Thoracic aorta (tissue), 2 donors: Measurements from ENCODE around the gene LDLRAD4. TPM values are rescaled to one million over a fixed set of nuclear protein-coding genes. Genes with fewer than 3 reads are reported as not detected.
A peak's percentile ranks its signal among the peaks of the same experiment; 100 is the strongest.

Source experiments
- ATAC-seq: fragments of 150-250 bp; one replicate; pipeline ENCODE4 v1.8.0; 2017; ENCODE audit warnings: low read depth; ENCODE audit not compliant: insufficient number of reproducible peaks, low FRiP score
- DNase-seq: peaks from one replicate; pipeline ENCODE4 v3.0.0-alpha.2; 2020; ENCODE audit warnings: low spot score
- H3K27ac ChIP-seq, 2 donors: fragments of 200-600 bp; sonication (generic); 1 replicate in 1 of 2; 2 replicates in 1 of 2; pipeline ENCODE4 v1.5.1; 2016; ENCODE audit warnings: mild to moderate bottlenecking in 2 of 2, moderate library complexity in 2 of 2
- H3K27me3 ChIP-seq: fragments of 200-600 bp; sonication (generic); replicated peaks from 2 replicates; pipeline ENCODE4 v1.6.0; 2016; ENCODE audit warnings: mild to moderate bottlenecking; ENCODE audit not compliant: insufficient read depth
- H3K36me3 ChIP-seq: fragments of 200-600 bp; sonication (generic); one replicate; pipeline ENCODE4 v1.5.1; 2016
- H3K4me1 ChIP-seq, 2 donors: fragments of 200-600 bp; sonication (generic); 1 replicate in 1 of 2; 2 replicates in 1 of 2; pipeline versions ENCODE4 v1.5.1 to v1.6.0; 2016; ENCODE audit warnings: low read depth in 2 of 2, mild to moderate bottlenecking in 1 of 2; ENCODE audit not compliant: control insufficient read depth in 1 of 2
- H3K4me3 ChIP-seq: fragments of 200-600 bp; sonication (generic); 2 replicates; pipeline ENCODE4 v1.5.1; 2016; ENCODE audit warnings: mild to moderate bottlenecking
- H3K9me3 ChIP-seq: fragments of 200-600 bp; sonication (generic); 2 replicates; pipeline ENCODE4 v1.5.1; 2016
- total RNA-seq, 2 donors: library from RNA; depleted of rRNA; stranded (reverse); fragments of >200 nt; gene quantifications; one replicate each; pipeline versions ENCODE4 v1.1.0 to v1.2.3, GENCODE V29; 2016
- TF ChIP-seq, protein P1 (sequence below): fragments of 200-600 bp; sonication (generic); IDR thresholded peaks from one replicate; pipeline ENCODE4 v1.5.1; 2019; ENCODE audit warnings: antibody characterized with exemption

The LDLRAD4 gene
- total RNA-seq, 2 donors from 2014 or later = 98.4 to 135 TPM

DNA sequence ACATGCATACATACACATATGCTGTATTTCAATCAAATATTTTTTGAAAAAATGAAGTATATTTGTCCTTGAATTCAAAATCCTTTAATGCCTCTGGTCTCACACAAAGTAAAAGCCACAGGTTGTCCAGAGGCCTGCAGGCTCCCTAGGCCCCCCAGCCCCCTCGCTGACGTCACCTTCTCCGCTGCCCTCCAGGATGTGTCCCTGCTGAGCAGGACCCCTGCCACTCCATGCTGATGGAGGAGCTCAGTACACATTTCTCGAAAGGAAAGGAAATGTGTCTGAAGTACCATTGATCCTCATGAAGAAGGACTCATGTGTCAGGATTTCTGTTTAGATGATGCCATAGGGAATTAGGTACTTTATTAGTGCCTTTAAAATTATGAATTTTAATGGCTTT, 212.1 kb downstream of the LDLRAD4 start:
- Histone ChIP-seq H3K27ac (no peak overlapping the region), H3K27me3 (no peaks in the 10 kb centered on the region), H3K4me1 (peaks cover 40 to 71% of the 10 kb centered on the region in 2 donors), H3K36me3 (no peaks in the 10 kb centered on the region), H3K4me3 (no peak overlapping the region), H3K9me3 (no peaks in the 10 kb centered on the region)
- TF ChIP-seq, protein P1, sequence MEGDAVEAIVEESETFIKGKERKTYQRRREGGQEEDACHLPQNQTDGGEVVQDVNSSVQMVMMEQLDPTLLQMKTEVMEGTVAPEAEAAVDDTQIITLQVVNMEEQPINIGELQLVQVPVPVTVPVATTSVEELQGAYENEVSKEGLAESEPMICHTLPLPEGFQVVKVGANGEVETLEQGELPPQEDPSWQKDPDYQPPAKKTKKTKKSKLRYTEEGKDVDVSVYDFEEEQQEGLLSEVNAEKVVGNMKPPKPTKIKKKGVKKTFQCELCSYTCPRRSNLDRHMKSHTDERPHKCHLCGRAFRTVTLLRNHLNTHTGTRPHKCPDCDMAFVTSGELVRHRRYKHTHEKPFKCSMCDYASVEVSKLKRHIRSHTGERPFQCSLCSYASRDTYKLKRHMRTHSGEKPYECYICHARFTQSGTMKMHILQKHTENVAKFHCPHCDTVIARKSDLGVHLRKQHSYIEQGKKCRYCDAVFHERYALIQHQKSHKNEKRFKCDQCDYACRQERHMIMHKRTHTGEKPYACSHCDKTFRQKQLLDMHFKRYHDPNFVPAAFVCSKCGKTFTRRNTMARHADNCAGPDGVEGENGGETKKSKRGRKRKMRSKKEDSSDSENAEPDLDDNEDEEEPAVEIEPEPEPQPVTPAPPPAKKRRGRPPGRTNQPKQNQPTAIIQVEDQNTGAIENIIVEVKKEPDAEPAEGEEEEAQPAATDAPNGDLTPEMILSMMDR = no peak
- no peak for DNase-seq
- no peak for ATAC-seq

DNA sequence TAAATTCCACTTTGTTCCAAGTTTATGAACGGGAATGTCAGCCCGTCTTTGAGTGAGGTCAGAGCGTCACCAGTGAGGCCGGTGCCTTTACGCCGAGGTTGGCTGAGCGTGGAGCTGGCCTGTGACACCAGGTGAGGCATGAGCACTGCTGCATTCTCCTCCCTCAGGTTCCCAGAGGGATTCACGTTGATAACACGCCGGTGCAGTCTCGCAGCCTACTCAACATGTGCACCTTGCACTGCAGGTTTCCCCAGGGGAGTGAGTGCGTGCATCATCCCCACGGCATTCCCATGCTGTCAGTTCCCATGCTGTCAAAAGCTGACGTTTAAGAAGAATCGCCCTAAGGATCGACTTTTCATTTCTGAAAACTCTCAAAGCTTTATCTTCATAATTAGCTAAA, 213.3 kb downstream of the LDLRAD4 start:
- DNase-seq = no peak
- no peak overlapping the region for H3K27ac ChIP-seq
- no peak overlapping the region for H3K4me3 ChIP-seq
- no peaks in the 10 kb centered on the region for H3K9me3 ChIP-seq
- TF ChIP-seq, protein P1 = no peak
- H3K27me3 ChIP-seq = no peaks in the 10 kb centered on the region
- H3K4me1 ChIP-seq = peaks cover 36 to 69% of the 10 kb centered on the region in 2 donors
- no peak for ATAC-seq
- no peaks in the 10 kb centered on the region for H3K36me3 ChIP-seq

DNA sequence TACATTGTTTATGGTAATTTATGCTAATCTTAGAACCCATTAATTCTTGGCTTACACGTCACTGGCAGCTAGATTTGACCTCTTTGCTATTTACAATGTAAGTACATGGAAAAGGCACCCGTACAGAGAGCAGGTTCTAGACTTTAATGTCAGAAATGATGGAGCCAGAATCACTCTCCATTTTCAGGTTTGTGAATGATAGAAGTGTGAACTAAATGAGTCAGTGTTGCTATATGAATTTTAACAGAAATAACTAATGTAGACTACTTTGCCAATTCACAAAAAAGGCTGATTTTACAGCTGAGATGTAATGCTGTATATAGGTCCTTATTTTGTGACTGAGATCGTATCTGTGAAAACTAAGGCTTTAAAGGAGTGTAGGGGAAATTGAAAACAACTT, 214.6 kb downstream of the LDLRAD4 start:
- Histone ChIP-seq H3K27ac (peak overlapping the region in 1 of 2 donors; percentile 54), H3K4me1 (peaks cover 38 to 69% of the 10 kb centered on the region in 2 donors), H3K4me3 (no peak overlapping the region), H3K27me3 (no peaks in the 10 kb centered on the region), H3K36me3 (no peaks in the 10 kb centered on the region), H3K9me3 (no peaks in the 10 kb centered on the region)
- ATAC-seq = no peak
- TF ChIP-seq, protein P1 = no peak
- DNase-seq = no peak

DNA sequence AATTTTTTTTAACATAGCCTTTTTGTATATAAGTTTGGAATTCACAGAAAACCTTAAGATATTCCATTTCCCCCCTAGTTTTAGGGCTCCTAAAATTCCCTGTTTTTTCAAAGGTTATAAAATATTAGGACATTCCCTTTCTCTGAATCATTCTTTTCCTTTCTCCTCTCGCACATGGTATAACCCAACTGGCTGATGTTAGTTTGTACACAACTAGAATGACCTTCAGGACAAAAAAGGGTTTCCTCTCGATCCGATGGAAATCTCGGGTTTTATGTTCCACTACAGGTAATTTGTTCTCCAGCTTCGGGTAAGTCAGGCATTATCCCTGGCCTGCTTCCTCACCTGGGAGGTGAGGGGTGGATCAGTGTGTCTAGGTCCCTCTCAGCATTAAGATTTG, 215.1 kb downstream of the LDLRAD4 start:
- TF ChIP-seq, protein P1 = no peak
- Histone ChIP-seq H3K9me3 (no peaks in the 10 kb centered on the region), H3K4me3 (no peak overlapping the region), H3K36me3 (no peaks in the 10 kb centered on the region), H3K27ac (peak overlapping the region; percentile 48 to 54), H3K4me1 (peaks cover 35 to 69% of the 10 kb centered on the region in 2 donors), H3K27me3 (no peaks in the 10 kb centered on the region)
- DNase-seq = no peak
- no peak for ATAC-seq

DNA sequence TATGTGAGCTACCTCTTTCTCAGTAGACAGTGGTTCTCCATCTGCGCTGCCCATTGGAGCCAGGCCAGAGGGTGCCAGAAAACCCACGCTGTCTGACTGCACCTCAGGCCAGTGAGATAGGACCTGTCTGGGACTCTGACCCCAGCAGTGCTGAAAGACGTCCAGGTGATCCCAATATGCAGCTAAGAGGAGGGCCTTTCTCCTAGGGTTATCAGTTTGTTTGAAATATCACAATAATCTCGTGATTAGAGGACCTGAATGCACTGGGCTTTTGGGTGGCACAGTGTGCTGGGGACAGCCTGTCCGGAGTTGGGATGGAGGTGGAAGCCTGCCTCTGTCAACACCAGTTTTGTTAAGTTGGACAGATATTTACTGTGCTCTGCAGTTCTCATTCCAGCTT, 216.3 kb downstream of the LDLRAD4 start:
- TF ChIP-seq, protein P1 = no peak
- DNase-seq = no peak
- Histone ChIP-seq H3K36me3 (no peaks in the 10 kb centered on the region), H3K4me1 (peaks cover 35 to 74% of the 10 kb centered on the region in 2 donors), H3K27me3 (no peaks in the 10 kb centered on the region), H3K9me3 (no peaks in the 10 kb centered on the region), H3K4me3 (no peak overlapping the region), H3K27ac (peak overlapping the region; percentile 90 to 95)
- ATAC-seq = no peak
